ENCODE results near the gene DCLK2. TPM values are rescaled to one million over a fixed set of nuclear protein-coding genes. Genes with fewer than 3 reads are reported as not detected.
"Not testable (repeated sequence)": the region's sequence is repeated elsewhere in the genome, so short reads cannot be mapped to it uniquely, and the experiment has no call there.

The DCLK2 gene
- total and polyA plus RNA-seq, 2 of the 8 experiments (the other 6 are each of a cell fraction or from before 2014, with no cell fraction given): 0.32 to 0.37 TPM

- H3K4me1 ChIP-seq (replicated peaks in 1 of 4; ENCODE audit: control insufficient read depth in 3 of 4, insufficient read depth in 4 of 4, low read length in 3 of 4); H3K14ac ChIP-seq (ENCODE audit: insufficient read length); H2AFZ ChIP-seq (ENCODE audit: low read length); H3K23me2 ChIP-seq (ENCODE audit: low read depth, low read length); H2BK12ac ChIP-seq (ENCODE audit: low read depth, low read length); H3K56ac ChIP-seq (replicated peaks; ENCODE audit: insufficient read length, low read depth, low read length); H3K23ac ChIP-seq (ENCODE audit: insufficient read length); H4K91ac ChIP-seq (replicated peaks; ENCODE audit: insufficient read length, low read length); H3K4me2 ChIP-seq (ENCODE audit: insufficient read depth in 1 of 2, low read depth in 2 of 2, low read length in 2 of 2); H4K20me1 ChIP-seq (replicated peaks in 1 of 2; ENCODE audit: control insufficient read depth in 1 of 2, insufficient read depth in 2 of 2, low read length in 2 of 2); FAIRE-seq; H2BK120ac ChIP-seq (replicated peaks; ENCODE audit: low read depth, low read length); H4K5ac ChIP-seq (ENCODE audit: insufficient read length, low read depth, low read length); H3K18ac ChIP-seq (ENCODE audit: extremely low read depth, low read length); POLR2A ChIA-PET (ENCODE audit: partially characterized antibody); H3K79me1 ChIP-seq (ENCODE audit: low read depth, low read length); H3K36me3 ChIP-seq (ENCODE audit: control insufficient read depth in 2 of 4, insufficient read depth in 4 of 4, low read length in 3 of 4); H2BK15ac ChIP-seq (ENCODE audit: low read length); H3K79me2 ChIP-seq (ENCODE audit: control insufficient read depth in 1 of 2, insufficient read depth in 2 of 2, low read length in 2 of 2); H2BK20ac ChIP-seq (ENCODE audit: low read length); DNase-seq (ENCODE audit: low read depth in 1 of 2, low spot score in 2 of 2); H2AK5ac ChIP-seq (ENCODE audit: low read depth, low read length); H3K4me3 ChIP-seq (ENCODE audit: extremely low read depth in 1 of 4, insufficient read depth in 2 of 4, low read depth in 3 of 4, low read length in 4 of 4); H3K4ac ChIP-seq (replicated peaks; ENCODE audit: insufficient read length, low read depth, low read length); H3K27ac ChIP-seq (ENCODE audit: low read depth, low read length); H4K8ac ChIP-seq (ENCODE audit: extremely low read depth, insufficient read depth, low read length); H2BK5ac ChIP-seq (ENCODE audit: low read depth, low read length); H3K27me3 ChIP-seq (replicated peaks in 1 of 4; ENCODE audit: control insufficient read depth in 3 of 4, extremely low read depth in 1 of 4, insufficient read depth in 3 of 4, low read length in 3 of 4); H3K9me3 ChIP-seq (ENCODE audit: insufficient read depth in 2 of 2, low read depth in 1 of 2, low read length in 1 of 2); H3K9ac ChIP-seq (replicated peaks in 1 of 4; ENCODE audit: extremely low read depth in 1 of 4, low read depth in 3 of 4, low read length in 3 of 4): not testable (repeated sequence)
- 97% methylated on average over 4 of the region's 4 CpGs; no CpG with 5 or more reads in 1 of the 2 experiments for WGBS, 2 experiments (ENCODE audit: extremely low coverage in 1 of 2, insufficient coverage in 1 of 2, insufficient read length in 1 of 2, insufficient replicate concordance in 2 of 2, low coverage in 1 of 2, low lambda C conversion rate in 2 of 2, missing lambda C conversion rate in 1 of 2)
- CTCF ChIA-PET (ENCODE audit: partially characterized antibody): interaction anchor here (0.6 kb wide), 1 partner anchor 200 kb away, joined by 3 read pairs; no protein-coding TSS in a partner anchor
Observed at GRCh38 chr4:150185033-150185432, 106.8 kb downstream of the DCLK2 start.
